OCI-LY7 (cell line): Measurements from ENCODE around the gene TCAP. TPM values are rescaled to one million over a fixed set of nuclear protein-coding genes. Genes with fewer than 3 reads are reported as not detected.

Source experiments
- BruUV-seq: library from RNA; stranded (reverse); fragments of 400-500 nt; replicated peaks from 2 replicates; lab custom pipeline; 2021; lab: Mats Ljungman, UMichigan
- CTCF ChIA-PET: fragments of 300-600 bp; sonication (Branson Sonifier 250); formaldehyde crosslinking; loops from one replicate; lab custom pipeline; 2022; ENCODE audit warnings: antibody characterized with exemption; ENCODE audit not compliant: unreplicated experiment; lab: Charles Lee
- POLR2A ChIA-PET: fragments of 300-600 bp; sonication (Branson Sonifier 250); formaldehyde crosslinking; loops from one replicate; lab custom pipeline; 2022; ENCODE audit warnings: antibody characterized with exemption; lab: Charles Lee
- DNase-seq: peaks from one replicate; pipeline ENCODE4 v3.0.0-alpha.2; 2015; ENCODE audit warnings: low spot score
- H2AFZ ChIP-seq: fragments of 200-600 bp; sonication (generic), shearing (Covaris generic); 2 replicates; pipeline ENCODE4 v1.6.1; 2014; ENCODE audit warnings: mild to moderate bottlenecking, antibody characterized with exemption, low read length, moderate library complexity
- H3K27ac ChIP-seq: fragments of 200-600 bp; sonication (generic); 2 replicates; pipeline ENCODE4 v1.5.1; 2014; ENCODE audit warnings: mixed run types, low read depth, mild to moderate bottlenecking, moderate library complexity, low read length, inconsistent platforms; ENCODE audit not compliant: poor library complexity, severe bottlenecking
- H3K36me3 ChIP-seq: fragments of 200-600 bp; sonication (generic); 2 replicates; pipeline ENCODE4 v1.6.1; 2014; ENCODE audit warnings: mild to moderate bottlenecking, antibody characterized with exemption, low read length, moderate library complexity, mixed read lengths; ENCODE audit not compliant: insufficient read depth
- H3K4me1 ChIP-seq: fragments of 200-600 bp; sonication (generic); 2 replicates; pipeline ENCODE4 v1.5.1; 2014; ENCODE audit warnings: mild to moderate bottlenecking, low read length; ENCODE audit not compliant: insufficient read depth, poor library complexity, severe bottlenecking
- H3K4me2 ChIP-seq: fragments of 200-600 bp; sonication (generic); 2 replicates; pipeline ENCODE4 v1.6.1; 2014; ENCODE audit warnings: mild to moderate bottlenecking, low read length
- H3K4me3 ChIP-seq: fragments of 200-600 bp; sonication (generic); 2 replicates; pipeline ENCODE4 v1.5.1; 2014; ENCODE audit warnings: mild to moderate bottlenecking, low read depth, low read length; ENCODE audit not compliant: poor library complexity, severe bottlenecking
- H3K79me2 ChIP-seq: fragments of 200-600 bp; sonication (generic); 2 replicates; pipeline ENCODE4 v1.6.1; 2016; ENCODE audit warnings: low read depth, mild to moderate bottlenecking, low read length, moderate library complexity, mixed read lengths; ENCODE audit not compliant: insufficient read depth
- H3K9me2 ChIP-seq: fragments of 200-600 bp; sonication (generic); 2 replicates; pipeline ENCODE4 v1.6.1; 2016; ENCODE audit warnings: mild to moderate bottlenecking, low read length, mixed read lengths; ENCODE audit not compliant: insufficient read depth
- H3K9me3 ChIP-seq: fragments of 200-600 bp; sonication (generic); 2 replicates; pipeline ENCODE4 v1.6.1; 2014; ENCODE audit warnings: mild to moderate bottlenecking, mixed run types, low read length, mixed read lengths
- H4K20me1 ChIP-seq: fragments of 200-600 bp; sonication (generic); 2 replicates; pipeline ENCODE4 v1.6.1; 2014; ENCODE audit warnings: mild to moderate bottlenecking, antibody characterized with exemption, low read length, moderate library complexity, mixed read lengths; ENCODE audit not compliant: insufficient read depth
- CTCF ChIP-seq: fragments of 200-600 bp; sonication (generic); conservative IDR thresholded peaks from 2 replicates; pipeline ENCODE4 v1.5.1; 2014; ENCODE audit warnings: mild to moderate bottlenecking, antibody characterized with exemption, low read length, moderate library complexity, mixed read lengths
- EZH2phosphoT487 ChIP-seq: fragments of 200-600 bp; sonication (generic); IDR thresholded peaks from 2 replicates; pipeline ENCODE4 v1.6.1; 2018; ENCODE audit warnings: low read depth, borderline replicate concordance, mild to moderate bottlenecking, mixed run types, antibody characterized with exemption, low read length, moderate library complexity, mixed read lengths
- intact Hi-C: fragments of 100-400 bp; cut with micrococcal nuclease; formaldehyde crosslinking; loops from one replicate; pipeline ENCODE4 v1.10.0; 2022; ENCODE audit not compliant: unreplicated experiment
- total RNA-seq, 2 experiments: library from RNA; depleted of rRNA in 1 of 2; stranded (reverse); fragments of >200 nt in 1 of 2; shearing (Covaris generic) in 1 of 2; gene quantifications; 2 replicates each; pipeline ENCODE4 v1.2.3, GENCODE V29; 2014 to 2022

TCAP gene
- total RNA-seq, 2 experiments from 2014 or later, result 1.5 to 2.7 TPM

GRCh38 chr17:39653662-39654331 lies 11.4 kb upstream of the TCAP start:
- intact Hi-C loops, result no loop called here
- peak; percentile 62 for DNase-seq

GRCh38 chr17:39655105-39655504 lies 10.0 kb upstream of the TCAP start:
- intact Hi-C loops, result no loop called here
- no peak overlapping the region for H3K4me2 ChIP-seq
- H3K36me3 ChIP-seq, result peaks cover 26% of the 10 kb centered on the region; the same call in 1 of the 2 replicates
- H3K79me2 ChIP-seq, result no peaks in the 10 kb centered on the region
- ChIA-PET POLR2A (no interaction called here), CTCF (interaction anchor here (0.9 kb wide), 1 partner anchor 33 kb away, joined by 5 read pairs; the partner anchor contains the start of gene PGAP3)
- no peak overlapping the region for H3K27ac ChIP-seq
- H3K9me2 ChIP-seq, result no peaks in the 10 kb centered on the region
- no peak overlapping the region for H3K4me3 ChIP-seq
- H2AFZ ChIP-seq, result no peak overlapping the region
- H3K4me1 ChIP-seq, result peaks cover 4% of the 10 kb centered on the region
- no peaks in the 10 kb centered on the region; the same call in 1 of the 2 replicates for H4K20me1 ChIP-seq
- no peak for DNase-seq
- H3K9me3 ChIP-seq, result no peaks in the 10 kb centered on the region
- BruUV-seq, result no TSS peak
- TF ChIP-seq CTCF, result no peak
- no peak for TF ChIP-seq EZH2phosphoT487

More at GRCh38 chr17:39653662-39654331, 11.4 kb upstream of the TCAP start:
- H3K4me3 ChIP-seq, result no peak overlapping the region
- no TSS peak for BruUV-seq
- ChIA-PET CTCF (interaction anchor here (0.8 to 1.4 kb wide), 3 partner anchors 15 to 32 kb away, joined by 3 read pairs; partner anchors contain the start of gene PNMT), POLR2A (no interaction called here)
- no peaks in the 10 kb centered on the region; the same call in 1 of the 2 replicates for H4K20me1 ChIP-seq
- no peaks in the 10 kb centered on the region for H3K79me2 ChIP-seq
- peaks cover 23% of the 10 kb centered on the region; the same call in 1 of the 2 replicates for H3K36me3 ChIP-seq
- no peak overlapping the region for H3K4me2 ChIP-seq
- H3K4me1 ChIP-seq, result no peaks in the 10 kb centered on the region
- TF ChIP-seq EZH2phosphoT487, result no peak
- peak; percentile 99 for TF ChIP-seq CTCF
- H2AFZ ChIP-seq, result no peak overlapping the region
- no peaks in the 10 kb centered on the region for H3K9me2 ChIP-seq
- H3K9me3 ChIP-seq, result no peaks in the 10 kb centered on the region
- no peak overlapping the region for H3K27ac ChIP-seq

GRCh38 chr17:39658346-39658745 lies 6.8 kb upstream of the TCAP start:
- ChIA-PET CTCF (no interaction called here), POLR2A (no interaction called here)

More at GRCh38 chr17:39658346-39658745, 6.8 kb upstream of the TCAP start:
- peaks cover 4% of the 10 kb centered on the region for H3K4me1 ChIP-seq
- H3K4me3 ChIP-seq, result no peak overlapping the region
- no peak overlapping the region for H3K4me2 ChIP-seq
- H3K9me3 ChIP-seq, result no peaks in the 10 kb centered on the region
- no peak for DNase-seq
- no peaks in the 10 kb centered on the region for H3K79me2 ChIP-seq
- no peaks in the 10 kb centered on the region; the same call in 1 of the 2 replicates for H4K20me1 ChIP-seq
- intact Hi-C loops, result no loop called here
- H3K9me2 ChIP-seq, result no peaks in the 10 kb centered on the region
- peaks cover 44% of the 10 kb centered on the region; the same call in 1 of the 2 replicates for H3K36me3 ChIP-seq
- BruUV-seq, result no TSS peak
- no peak for TF ChIP-seq EZH2phosphoT487
- TF ChIP-seq CTCF, result no peak
- no peak overlapping the region for H3K27ac ChIP-seq
- H2AFZ ChIP-seq, result no peak overlapping the region
